HepG2 (cell line): Measurements from ENCODE around the gene SLC22A7. TPM values are rescaled to one million over a fixed set of nuclear protein-coding genes. Genes with fewer than 3 reads are reported as not detected.

ENCODE experiments used
- AGO1 ChIP-seq: fragments of 200-400 bp; formaldehyde crosslinking; IDR thresholded peaks from 2 replicates; pipeline ENCODE4 v1.6.1; 2017; ENCODE audit warnings: mild to moderate bottlenecking, low read depth, low read length, moderate library complexity; ENCODE audit not compliant: poor library complexity, severe bottlenecking
- ATF7-NPFF ChIP-seq: sonication (generic); formaldehyde crosslinking; IDR thresholded peaks from 2 replicates; pipeline ENCODE4 v1.8.1; 2023; ENCODE audit warnings: mild to moderate bottlenecking, low read depth, missing genetic modification reagents, moderate library complexity
- BRD4 ChIP-seq: sonication (generic); formaldehyde crosslinking; IDR thresholded peaks from 2 replicates; pipeline ENCODE4 v1.4.0; 2020; ENCODE audit warnings: missing genetic modification reagents
- CBFB ChIP-seq: sonication (generic); formaldehyde crosslinking; IDR thresholded peaks from 2 replicates; pipeline ENCODE4 v1.4.0; 2020; ENCODE audit warnings: missing genetic modification reagents
- CENPT ChIP-seq: sonication (generic); formaldehyde crosslinking; IDR thresholded peaks from 2 replicates; pipeline ENCODE4 v1.8.0; 2022; ENCODE audit warnings: low read depth, mild to moderate bottlenecking, moderate library complexity, missing genetic modification reagents
- FIP1L1 ChIP-seq: fragments of 200-400 bp; formaldehyde crosslinking; IDR thresholded peaks from 2 replicates; pipeline ENCODE4 v1.6.1; 2018; ENCODE audit warnings: low read depth, mild to moderate bottlenecking, low read length, moderate library complexity, borderline replicate concordance; ENCODE audit not compliant: insufficient read depth
- HNRNPK ChIP-seq: fragments of 200-400 bp; formaldehyde crosslinking; IDR thresholded peaks from 2 replicates; pipeline ENCODE4 v1.6.1; 2018; ENCODE audit warnings: low read length, low read depth, moderate library complexity, mild to moderate bottlenecking; ENCODE audit not compliant: poor library complexity, severe bottlenecking
- KLF13 ChIP-seq: sonication (generic); formaldehyde crosslinking; IDR thresholded peaks from 2 replicates; pipeline ENCODE4 v1.4.0; 2020; ENCODE audit warnings: mild to moderate bottlenecking, missing genetic modification reagents
- PHF5A ChIP-seq: IDR thresholded peaks from one replicate; pipeline ENCODE4 v1.6.1; 2018; ENCODE audit warnings: low read depth, missing genetic modification reagents; ENCODE audit not compliant: unreplicated experiment
- REL ChIP-seq: sonication (generic); formaldehyde crosslinking; conservative IDR thresholded peaks from 2 replicates; pipeline ENCODE4 v1.8.0; 2022; ENCODE audit warnings: mild to moderate bottlenecking, missing genetic modification reagents, moderate library complexity
- RNF2 ChIP-seq: fragments of 450-650 bp; conservative IDR thresholded peaks from 2 replicates; pipeline ENCODE4 v1.6.1; 2016; ENCODE audit warnings: low read depth
- ZNF101 ChIP-seq: sonication (generic); formaldehyde crosslinking; IDR thresholded peaks from 2 replicates; pipeline ENCODE4 v1.4.0; 2020; ENCODE audit warnings: mild to moderate bottlenecking, low read depth, missing genetic modification reagents, borderline replicate concordance
- ZNF20 ChIP-seq: sonication (generic); formaldehyde crosslinking; IDR thresholded peaks from 2 replicates; pipeline ENCODE4 v1.4.0; 2020; ENCODE audit warnings: mild to moderate bottlenecking, moderate library complexity, missing genetic modification reagents
- ZNF274 ChIP-seq: sonication (generic); formaldehyde crosslinking; IDR thresholded peaks from 2 replicates; pipeline ENCODE4 v1.5.1; 2020; ENCODE audit warnings: mild to moderate bottlenecking, missing genetic modification reagents
- ZNF33A ChIP-seq: sonication (generic); formaldehyde crosslinking; IDR thresholded peaks from 2 replicates; pipeline ENCODE4 v1.5.1; 2020; ENCODE audit warnings: missing genetic modification reagents, mild to moderate bottlenecking, moderate library complexity, borderline replicate concordance
- ZNF484 ChIP-seq: sonication (generic); formaldehyde crosslinking; IDR thresholded peaks from 2 replicates; pipeline ENCODE4 v1.5.1; 2020; ENCODE audit warnings: mild to moderate bottlenecking, low read depth, missing genetic modification reagents, borderline replicate concordance
- ZNF530 ChIP-seq: sonication (generic); formaldehyde crosslinking; IDR thresholded peaks from 2 replicates; pipeline ENCODE4 v1.5.0; 2020; ENCODE audit warnings: low read depth, mild to moderate bottlenecking, missing genetic modification reagents
- ZNF563 ChIP-seq: sonication (generic); formaldehyde crosslinking; IDR thresholded peaks from 2 replicates; pipeline ENCODE4 v1.8.0; 2022; ENCODE audit warnings: mild to moderate bottlenecking, moderate library complexity, missing genetic modification reagents
- ZNF670 ChIP-seq: sonication (generic); formaldehyde crosslinking; IDR thresholded peaks from 2 replicates; pipeline ENCODE4 v1.8.0; 2022; ENCODE audit warnings: mild to moderate bottlenecking, missing genetic modification reagents, borderline replicate concordance
- ZNF766 ChIP-seq: sonication (generic); formaldehyde crosslinking; IDR thresholded peaks from 2 replicates; pipeline ENCODE4 v1.5.0; 2020; ENCODE audit warnings: missing genetic modification reagents, borderline replicate concordance
- ZNF788 ChIP-seq: sonication (generic); formaldehyde crosslinking; IDR thresholded peaks from 2 replicates; pipeline ENCODE4 v1.5.0; 2020; ENCODE audit warnings: mild to moderate bottlenecking, missing genetic modification reagents, borderline replicate concordance
- polyA plus RNA-seq, 8 experiments: library from polyadenylated mRNA; depleted of rRNA in 3 of 8; stranded (reverse) in 7 of 8; unstranded in 1 of 8; fragments of >200 nt; fragmentation: Illumina TruSeq in 4 of 8; extraction: Trizol in 4 of 8; gene quantifications; 2 replicates each; pipeline versions ENCODE4 v1.2.1 to v1.2.3, GENCODE V29; 2011 to 2016; ENCODE audit warnings: low read depth in 4 of 8, missing spikeins in 1 of 8, mixed read lengths in 1 of 8; ENCODE audit not compliant: insufficient read depth in 1 of 8
- total RNA-seq, 5 experiments: library from RNA; depleted of rRNA; stranded (reverse); fragments of >200 nt; fragmentation: Illumina TruSeq; extraction: Trizol; gene quantifications; 2 replicates each; pipeline ENCODE4 v1.2.3, GENCODE V29; 2016; ENCODE audit warnings: low read depth in 1 of 5
- TF ChIP-seq, protein P1 (sequence below): sonication (generic); formaldehyde crosslinking; IDR thresholded peaks from 2 replicates; pipeline ENCODE4 v1.4.0; 2020; ENCODE audit warnings: missing genetic modification reagents
- TF ChIP-seq, protein P2 (sequence below): sonication (generic); formaldehyde crosslinking; IDR thresholded peaks from 2 replicates; pipeline ENCODE4 v1.5.0; 2020; ENCODE audit warnings: mild to moderate bottlenecking, missing genetic modification reagents
- TF ChIP-seq, protein P3 (sequence below): sonication (generic); formaldehyde crosslinking; IDR thresholded peaks from 2 replicates; pipeline ENCODE4 v1.8.0; 2022; ENCODE audit warnings: missing genetic modification reagents, mild to moderate bottlenecking, borderline replicate concordance

Gene SLC22A7
- total and polyA plus RNA-seq, 2 of the 13 experiments (the other 11 are each of a cell fraction or from before 2014, with no cell fraction given): 5.3 to 22.6 TPM

DNA sequence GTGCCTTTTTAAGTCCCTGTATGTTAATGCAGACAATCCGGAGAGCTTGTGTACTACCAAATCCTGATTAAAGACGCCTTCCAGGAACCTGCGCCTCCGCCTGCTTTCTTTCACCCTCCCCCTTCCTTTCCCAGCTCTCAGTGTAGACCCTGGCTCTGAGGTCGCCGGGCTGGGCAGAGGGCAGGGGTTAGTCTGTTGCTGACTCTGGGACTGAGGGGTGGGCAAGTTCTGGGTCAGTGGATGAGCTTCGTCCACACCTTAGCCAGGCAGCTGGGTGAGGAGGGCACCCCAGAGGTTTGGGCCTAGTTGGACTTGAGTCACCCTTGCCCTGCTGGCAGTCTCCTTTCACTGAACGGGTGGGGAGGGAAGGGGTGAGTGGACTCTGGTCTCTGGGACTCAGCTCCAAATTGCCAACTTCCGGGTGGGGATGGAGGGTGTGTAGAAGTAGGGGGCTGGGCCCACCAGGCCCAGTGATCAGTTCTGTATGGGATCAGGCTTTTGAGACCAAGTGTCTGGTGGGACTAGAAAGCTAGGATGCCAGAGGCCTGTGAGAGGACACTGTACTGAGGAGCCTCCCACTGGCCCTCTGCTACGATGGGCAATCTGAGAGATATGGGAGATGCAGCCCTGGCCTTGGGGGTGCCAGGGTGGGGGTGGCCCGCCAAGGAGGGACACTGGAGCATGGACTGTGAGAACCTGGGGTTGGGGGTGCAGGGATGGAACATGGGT lies 21.3 kb upstream of the SLC22A7 start (continued):
- TF ChIP-seq FIP1L1: no peak
- TF ChIP-seq ZNF670 (CRISPR knock-in tag): no peak
- TF ChIP-seq ZNF766 (CRISPR knock-in tag): no peak
- no peak for TF ChIP-seq AGO1
- peak; percentile 21 for TF ChIP-seq PHF5A (CRISPR knock-in tag)
- no peak for TF ChIP-seq REL (CRISPR knock-in tag)
- TF ChIP-seq ATF7-NPFF (CRISPR knock-in tag): no peak
- TF ChIP-seq BRD4: peak; percentile 93; the same call in 1 of the 2 replicates
- TF ChIP-seq ZNF530 (CRISPR knock-in tag): no peak
- TF ChIP-seq, protein P1, sequence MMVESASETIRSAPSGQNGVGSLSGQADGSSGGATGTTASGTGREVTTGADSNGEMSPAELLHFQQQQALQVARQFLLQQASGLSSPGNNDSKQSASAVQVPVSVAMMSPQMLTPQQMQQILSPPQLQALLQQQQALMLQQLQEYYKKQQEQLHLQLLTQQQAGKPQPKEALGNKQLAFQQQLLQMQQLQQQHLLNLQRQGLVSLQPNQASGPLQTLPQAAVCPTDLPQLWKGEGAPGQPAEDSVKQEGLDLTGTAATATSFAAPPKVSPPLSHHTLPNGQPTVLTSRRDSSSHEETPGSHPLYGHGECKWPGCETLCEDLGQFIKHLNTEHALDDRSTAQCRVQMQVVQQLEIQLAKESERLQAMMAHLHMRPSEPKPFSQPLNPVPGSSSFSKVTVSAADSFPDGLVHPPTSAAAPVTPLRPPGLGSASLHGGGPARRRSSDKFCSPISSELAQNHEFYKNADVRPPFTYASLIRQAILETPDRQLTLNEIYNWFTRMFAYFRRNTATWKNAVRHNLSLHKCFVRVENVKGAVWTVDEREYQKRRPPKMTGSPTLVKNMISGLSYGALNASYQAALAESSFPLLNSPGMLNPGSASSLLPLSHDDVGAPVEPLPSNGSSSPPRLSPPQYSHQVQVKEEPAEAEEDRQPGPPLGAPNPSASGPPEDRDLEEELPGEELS (CRISPR knock-in tag): 0 out of 2 replicates have a peak, but pooled peaks have one; percentile 33
- peak; percentile 56; the same call in 1 of the 2 replicates for TF ChIP-seq ZNF274
- TF ChIP-seq ZNF484 (CRISPR knock-in tag): no peak
- no peak for TF ChIP-seq ZNF33A (CRISPR knock-in tag)
- no peak for TF ChIP-seq ZNF20
- no peak for TF ChIP-seq CENPT (CRISPR knock-in tag)
- TF ChIP-seq KLF13: no peak
- TF ChIP-seq, protein P2, sequence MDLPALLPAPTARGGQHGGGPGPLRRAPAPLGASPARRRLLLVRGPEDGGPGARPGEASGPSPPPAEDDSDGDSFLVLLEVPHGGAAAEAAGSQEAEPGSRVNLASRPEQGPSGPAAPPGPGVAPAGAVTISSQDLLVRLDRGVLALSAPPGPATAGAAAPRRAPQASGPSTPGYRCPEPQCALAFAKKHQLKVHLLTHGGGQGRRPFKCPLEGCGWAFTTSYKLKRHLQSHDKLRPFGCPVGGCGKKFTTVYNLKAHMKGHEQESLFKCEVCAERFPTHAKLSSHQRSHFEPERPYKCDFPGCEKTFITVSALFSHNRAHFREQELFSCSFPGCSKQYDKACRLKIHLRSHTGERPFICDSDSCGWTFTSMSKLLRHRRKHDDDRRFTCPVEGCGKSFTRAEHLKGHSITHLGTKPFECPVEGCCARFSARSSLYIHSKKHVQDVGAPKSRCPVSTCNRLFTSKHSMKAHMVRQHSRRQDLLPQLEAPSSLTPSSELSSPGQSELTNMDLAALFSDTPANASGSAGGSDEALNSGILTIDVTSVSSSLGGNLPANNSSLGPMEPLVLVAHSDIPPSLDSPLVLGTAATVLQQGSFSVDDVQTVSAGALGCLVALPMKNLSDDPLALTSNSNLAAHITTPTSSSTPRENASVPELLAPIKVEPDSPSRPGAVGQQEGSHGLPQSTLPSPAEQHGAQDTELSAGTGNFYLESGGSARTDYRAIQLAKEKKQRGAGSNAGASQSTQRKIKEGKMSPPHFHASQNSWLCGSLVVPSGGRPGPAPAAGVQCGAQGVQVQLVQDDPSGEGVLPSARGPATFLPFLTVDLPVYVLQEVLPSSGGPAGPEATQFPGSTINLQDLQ (CRISPR knock-in tag): no peak
- no peak for TF ChIP-seq HNRNPK
- TF ChIP-seq ZNF788: no peak; the same call in 1 of the 2 replicates
- TF ChIP-seq RNF2: no peak
- 0 out of 2 replicates have a peak, but pooled peaks have one; percentile 6 for TF ChIP-seq CBFB (CRISPR knock-in tag)
- no peak for TF ChIP-seq ZNF563
- TF ChIP-seq ZNF101 (CRISPR knock-in tag): no peak
- TF ChIP-seq, protein P3, sequence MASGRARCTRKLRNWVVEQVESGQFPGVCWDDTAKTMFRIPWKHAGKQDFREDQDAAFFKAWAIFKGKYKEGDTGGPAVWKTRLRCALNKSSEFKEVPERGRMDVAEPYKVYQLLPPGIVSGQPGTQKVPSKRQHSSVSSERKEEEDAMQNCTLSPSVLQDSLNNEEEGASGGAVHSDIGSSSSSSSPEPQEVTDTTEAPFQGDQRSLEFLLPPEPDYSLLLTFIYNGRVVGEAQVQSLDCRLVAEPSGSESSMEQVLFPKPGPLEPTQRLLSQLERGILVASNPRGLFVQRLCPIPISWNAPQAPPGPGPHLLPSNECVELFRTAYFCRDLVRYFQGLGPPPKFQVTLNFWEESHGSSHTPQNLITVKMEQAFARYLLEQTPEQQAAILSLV (CRISPR knock-in tag): no peak; the same call in 1 of the 2 replicates
